ENCODE measurements around the gene TCOF1.

The TCOF1 gene

GRCh38 chr5:150446583-150446982 lies 89.1 kb downstream of the TCOF1 start:
- no peak for DNase-seq (ENCODE audit: extremely low read depth, low read depth)
- no peak for TF ChIP-seq CTCF (IDR thresholded peaks at IDR 0.05; ENCODE audit: low read depth, low read length)

- TF ChIP-seq CTCF (IDR thresholded peaks at IDR 0.05; ENCODE audit: low read depth, low read length), result no peak
- DNase-seq (ENCODE audit: extremely low read depth, low read depth), result no peak
These were observed 89.7 kb downstream of the TCOF1 start for GRCh38 chr5:150447188-150447587.

DNA sequence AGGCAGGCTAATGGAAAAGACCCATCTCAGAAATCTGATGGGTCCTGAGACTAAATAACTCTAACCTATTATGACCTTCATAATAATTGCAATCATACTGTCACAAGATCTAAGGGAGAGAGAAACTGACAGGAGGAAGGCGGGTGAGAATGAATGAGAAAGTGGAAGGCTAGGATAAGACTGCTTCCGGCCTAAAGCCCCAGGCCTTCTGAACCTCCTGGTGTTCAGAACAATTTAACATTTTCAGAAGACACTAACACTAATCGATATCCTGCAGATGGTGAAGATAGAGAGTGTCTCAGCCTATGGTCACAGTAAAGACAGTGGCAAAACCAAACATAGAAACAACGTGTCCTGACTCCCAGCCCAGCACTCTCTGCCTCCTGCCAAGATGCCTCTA lies 90.8 kb downstream of the TCOF1 start:
- no peak for TF ChIP-seq CTCF (IDR thresholded peaks at IDR 0.05; ENCODE audit: low read depth, low read length)
- no peak for DNase-seq (ENCODE audit: extremely low read depth, low read depth)

- TF ChIP-seq CTCF (IDR thresholded peaks at IDR 0.05; ENCODE audit: low read depth, low read length), result no peak
- DNase-seq (ENCODE audit: extremely low read depth, low read depth), result no peak
These were observed 91.5 kb downstream of the TCOF1 start for GRCh38 chr5:150448952-150449516.

Data from AG09319 (cell line).